ENCODE results near the gene TRIM44.

The TRIM44 gene

DNA sequence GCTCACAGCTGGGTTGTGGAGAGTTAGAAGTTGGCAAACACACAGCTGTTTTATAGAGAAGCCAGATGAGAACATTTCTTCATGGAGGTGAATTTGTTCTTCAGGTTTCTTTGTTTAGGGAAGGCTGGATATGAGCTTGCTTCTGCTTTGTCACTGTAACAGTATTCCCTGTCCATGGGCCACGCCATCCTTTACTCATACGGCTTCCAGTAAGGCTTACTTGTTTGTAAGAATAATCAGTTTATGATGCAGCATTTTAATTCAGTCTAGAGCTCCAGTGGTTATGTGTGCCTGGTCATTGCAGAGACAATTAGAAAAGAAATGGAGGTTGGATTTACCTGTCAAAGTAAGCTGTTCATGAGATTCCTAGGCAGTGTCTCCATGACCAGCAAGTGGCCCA lies 131.8 kb downstream of the TRIM44 start:
- FAIRE-seq, result no peak

DNA sequence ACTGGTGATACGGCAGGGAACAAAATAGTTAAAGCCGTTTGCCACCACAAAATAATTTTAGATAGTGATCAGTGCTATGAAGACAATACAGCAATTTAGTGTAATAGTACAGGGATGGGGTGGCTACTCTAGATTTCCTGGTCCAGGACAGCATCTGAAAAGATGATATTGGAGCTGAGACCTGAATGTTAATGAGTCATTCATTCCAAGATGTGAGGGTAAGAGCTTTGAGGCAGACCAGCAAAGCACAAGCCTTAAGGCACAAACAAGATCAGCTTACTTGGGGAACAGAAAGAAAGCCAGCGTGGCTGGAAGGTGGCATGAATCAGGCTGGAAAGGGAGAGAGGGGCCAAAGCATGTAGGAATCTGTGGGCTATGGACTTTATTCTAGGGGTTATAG lies 132.3 kb downstream of the TRIM44 start:
- no peak for FAIRE-seq

DNA sequence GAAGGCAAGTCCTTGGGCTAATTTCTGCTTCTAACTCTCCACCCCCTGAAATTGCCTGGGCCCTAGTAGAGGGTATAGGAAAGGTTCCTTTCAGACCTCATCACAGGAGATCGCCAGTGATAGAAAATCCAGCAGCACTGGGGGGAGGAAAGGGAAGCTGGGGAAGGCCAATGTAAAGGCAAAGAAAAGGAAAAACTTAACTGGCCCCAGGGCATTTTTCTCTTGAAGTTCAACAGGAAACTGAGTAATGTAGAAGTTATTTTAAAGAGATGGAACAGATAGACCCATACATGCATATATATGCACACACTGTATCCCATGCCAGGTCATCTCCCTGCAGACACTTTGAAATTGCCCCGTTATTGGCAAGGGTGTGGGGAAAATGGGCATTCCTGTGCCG lies 134.0 kb downstream of the TRIM44 start:
- no peak for FAIRE-seq

DNA sequence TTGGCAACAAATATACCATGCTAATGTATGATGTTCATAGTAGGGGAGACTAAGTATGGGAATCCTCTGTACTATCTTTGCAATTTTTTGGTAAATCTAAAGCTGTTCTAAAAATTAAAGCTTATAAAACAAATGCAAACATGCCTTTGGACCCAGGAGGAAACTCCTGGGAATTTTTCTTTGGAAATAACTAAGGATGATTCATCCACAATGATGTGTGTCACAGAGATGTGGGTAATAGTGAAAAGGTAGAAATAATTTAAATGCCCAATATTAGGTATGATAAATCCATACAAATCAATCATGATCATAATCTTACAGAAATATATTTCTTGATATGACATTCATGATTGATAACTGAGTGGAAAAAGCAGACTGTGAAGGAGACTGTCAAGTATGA lies 135.8 kb downstream of the TRIM44 start:
- no peak for FAIRE-seq

DNA sequence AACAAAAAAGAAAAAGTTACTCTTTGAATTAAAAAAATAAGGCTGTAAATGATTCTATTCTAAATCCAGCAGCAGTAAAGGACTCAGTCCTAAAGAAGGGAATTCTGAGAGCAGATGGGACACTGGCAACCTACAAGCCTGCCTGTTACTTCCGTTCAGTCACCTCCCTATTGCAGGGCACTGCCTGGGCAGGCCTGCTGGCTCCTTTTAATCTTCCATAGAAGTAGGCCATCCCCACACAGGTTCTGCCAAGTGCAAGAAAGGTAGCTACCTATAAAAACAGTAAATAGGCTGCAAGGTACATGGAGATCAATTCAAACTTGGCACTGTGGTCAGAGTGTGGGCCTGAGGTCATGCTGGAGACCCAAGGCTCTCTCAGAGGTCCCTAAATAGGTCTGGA lies 136.4 kb downstream of the TRIM44 start:
- no peak for FAIRE-seq

DNA sequence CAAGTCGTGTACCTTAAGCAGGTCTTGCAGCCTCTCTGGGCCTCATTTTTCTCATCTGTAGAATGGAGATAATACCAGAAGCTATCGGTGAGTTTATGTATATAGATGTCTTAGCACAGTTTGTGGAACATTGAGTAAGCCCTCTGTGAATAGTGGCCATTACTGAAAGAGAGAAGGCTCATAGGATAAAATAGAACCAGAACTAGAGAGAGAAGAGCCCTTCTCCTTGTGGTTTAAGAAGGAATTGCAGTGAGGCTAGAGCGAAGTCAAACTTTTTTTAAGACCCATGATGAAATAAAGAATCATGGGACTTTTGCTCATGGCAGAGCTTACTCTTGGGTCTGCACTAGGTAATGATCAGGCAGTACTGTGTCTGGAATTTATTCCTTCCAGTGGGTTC lies 137.1 kb downstream of the TRIM44 start:
- no peak for FAIRE-seq

DNA sequence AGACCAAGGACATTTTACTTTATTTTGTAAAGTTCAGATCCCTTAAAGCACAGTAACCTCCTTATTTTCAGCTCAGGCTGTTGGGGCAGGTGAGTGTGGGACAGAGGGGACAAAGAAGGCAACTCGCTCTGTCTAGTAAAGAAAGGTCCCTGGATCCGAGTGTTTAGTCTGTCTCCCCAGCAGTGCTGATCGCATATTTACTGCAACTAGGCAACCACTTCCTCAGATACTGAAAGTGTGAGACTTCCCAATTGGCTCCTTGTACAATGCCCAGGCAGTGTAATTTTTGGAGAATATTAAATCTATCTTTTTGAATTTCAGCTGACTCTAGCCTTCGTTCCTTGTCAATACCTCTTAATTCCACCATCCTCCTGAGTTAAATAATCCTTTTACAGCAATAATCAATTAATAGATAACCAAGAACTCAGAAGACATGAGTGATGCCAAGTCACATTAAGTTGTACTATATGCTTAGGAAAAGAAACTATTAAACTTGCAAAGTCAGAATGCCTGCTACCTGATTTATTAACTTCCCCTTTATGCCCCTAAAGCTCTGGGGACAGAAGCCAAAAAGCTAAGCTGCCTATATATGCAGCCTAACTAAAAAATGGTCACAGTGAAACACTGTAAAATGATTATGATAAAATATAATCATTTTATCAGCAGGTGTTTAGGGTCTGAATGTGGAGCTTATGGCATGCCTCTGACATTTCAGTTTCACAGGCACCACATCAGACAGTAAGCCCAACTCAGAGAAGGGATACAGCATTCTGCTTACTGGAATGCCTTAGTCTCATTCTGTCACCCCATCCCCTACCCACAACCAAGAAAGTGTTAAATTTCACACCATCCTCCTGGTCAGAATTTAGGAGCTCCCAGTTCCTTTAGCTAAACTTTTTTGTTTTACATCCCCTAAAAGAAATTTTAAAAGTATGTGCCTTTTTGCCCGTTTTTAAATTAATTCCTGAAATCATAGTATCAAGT lies 138.7 kb downstream of the TRIM44 start:
- no peak for FAIRE-seq

DNA sequence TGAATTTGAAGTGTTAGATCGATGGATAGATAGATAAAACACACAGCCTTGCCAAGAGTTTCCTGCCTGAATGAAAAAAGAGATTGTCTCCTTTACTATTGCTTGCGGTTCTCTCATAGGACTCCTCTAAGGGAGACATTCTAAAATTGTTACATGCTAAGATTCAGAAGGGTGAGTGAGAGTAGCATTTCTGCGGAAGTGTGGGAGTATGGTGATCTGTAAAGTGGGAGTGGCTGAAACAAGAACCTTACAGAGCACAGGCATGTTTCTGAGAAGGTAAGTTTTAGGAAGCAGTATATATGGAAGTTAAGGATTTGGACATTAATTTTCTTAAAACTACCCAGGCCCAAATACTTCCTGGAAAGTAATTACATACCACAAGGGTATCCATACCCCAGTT lies 139.6 kb downstream of the TRIM44 start:
- FAIRE-seq, result no peak

DNA sequence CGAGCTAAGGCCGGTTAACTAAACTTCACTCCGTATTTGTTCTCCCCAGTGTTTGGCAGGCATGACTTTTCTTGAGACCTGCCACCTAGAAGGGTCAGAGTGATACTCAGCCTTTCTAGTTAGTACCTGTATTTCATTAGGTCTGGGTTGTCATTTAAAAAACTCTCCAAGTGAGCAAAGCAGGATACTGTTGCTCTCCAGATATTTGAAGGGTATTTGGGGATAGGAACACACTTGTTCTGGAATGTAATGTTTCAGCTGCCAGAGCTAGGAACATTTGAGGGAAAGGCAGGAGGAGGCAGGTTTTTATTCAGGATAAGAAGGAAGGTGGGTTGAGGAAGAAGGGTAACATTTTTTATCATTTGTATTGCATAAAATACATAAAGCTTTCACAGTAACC lies 140.1 kb downstream of the TRIM44 start:
- FAIRE-seq, result no peak

DNA sequence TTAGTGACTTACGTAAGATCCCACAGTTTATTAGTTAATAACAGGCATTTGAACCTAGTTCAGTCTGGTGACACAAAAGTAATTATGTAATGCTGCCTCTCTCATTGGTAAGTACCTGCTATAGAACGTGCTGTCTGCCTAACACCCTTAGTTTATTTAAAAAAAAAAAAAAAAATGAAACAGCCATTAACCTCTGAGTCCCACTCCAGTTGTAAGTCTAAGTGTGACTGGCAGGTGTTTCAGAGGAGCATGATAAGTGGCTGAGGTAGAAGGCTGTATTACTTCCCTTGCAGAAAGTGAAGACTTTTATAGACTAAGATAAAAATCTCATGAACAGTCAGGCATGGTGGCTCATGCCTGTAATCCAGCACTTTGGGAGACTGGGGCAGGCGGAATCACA lies 140.5 kb downstream of the TRIM44 start:
- FAIRE-seq, result no peak

DNA sequence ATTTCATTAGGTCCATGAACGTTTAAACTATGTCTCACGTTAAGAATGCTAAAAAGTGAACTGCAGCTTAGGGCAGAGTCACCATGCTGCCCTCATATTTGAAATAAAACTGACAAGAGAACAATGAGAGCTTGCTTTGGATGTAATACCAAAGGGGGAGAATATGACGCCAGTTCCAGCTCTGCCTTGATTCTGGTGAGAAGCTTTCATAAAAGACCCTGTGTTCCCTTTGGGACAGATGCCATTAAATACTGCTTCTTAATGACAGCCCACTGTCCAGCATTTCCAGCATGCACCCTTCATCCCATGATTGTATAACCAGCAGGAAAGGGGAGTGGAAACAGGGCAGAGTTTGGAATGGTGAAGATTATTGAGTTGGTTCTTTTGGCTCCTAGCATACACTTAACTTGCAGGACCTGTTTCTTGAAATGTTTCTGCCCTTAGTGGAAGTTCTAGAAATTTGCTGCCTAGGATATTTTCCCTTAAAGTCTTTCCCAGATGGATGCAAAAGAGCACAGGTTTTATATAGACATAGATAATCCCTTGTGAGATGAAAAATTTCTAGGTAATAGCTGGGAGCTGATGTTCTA lies 142.0 kb downstream of the TRIM44 start:
- FAIRE-seq, result no peak

DNA sequence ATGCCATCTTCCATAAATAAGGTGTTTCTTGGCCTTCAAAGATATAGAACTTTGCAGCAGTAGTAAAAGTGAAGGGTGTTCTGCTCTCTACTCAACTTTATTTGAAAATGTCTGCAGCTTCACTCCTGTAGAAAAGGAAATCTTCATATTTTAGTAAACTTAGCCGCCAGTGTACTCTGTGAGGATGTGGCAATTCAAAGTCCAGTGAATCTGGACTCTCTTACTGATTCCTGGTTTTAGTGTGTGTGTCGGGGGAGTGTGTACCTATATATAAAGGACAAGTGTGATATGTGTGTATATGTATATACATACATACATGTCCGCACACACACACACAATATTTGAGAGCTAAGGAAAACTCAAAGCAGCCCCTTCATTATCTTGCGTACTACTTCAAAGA lies 147.0 kb downstream of the TRIM44 start:
- no peak for FAIRE-seq

DNA sequence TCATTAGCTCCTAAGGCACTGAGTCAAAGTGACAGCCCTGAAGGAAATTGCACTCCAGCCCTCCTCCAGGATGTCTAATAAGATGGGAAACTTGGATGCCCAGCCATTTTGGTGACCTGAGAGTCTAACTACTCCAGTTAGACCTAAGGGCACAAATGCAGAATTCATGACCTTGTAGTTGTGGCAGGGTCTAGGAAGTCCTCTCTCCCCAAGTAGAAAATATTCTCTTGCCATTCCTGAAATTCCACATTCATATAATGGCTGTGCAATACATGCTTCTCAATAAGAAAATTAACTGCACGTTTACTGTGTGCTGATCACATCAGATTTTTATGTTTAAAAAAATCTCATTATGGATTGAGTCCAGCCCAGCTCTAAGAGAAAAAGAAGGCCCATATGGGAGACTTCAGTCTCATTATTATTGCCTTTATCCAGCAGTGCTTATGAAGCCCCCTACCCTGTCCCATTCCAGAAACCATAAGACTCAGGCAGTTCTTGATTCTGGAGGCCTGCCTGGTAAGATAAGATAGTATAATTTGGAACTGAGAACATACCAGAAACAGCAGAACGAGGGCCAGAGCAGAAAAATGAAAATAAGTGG lies 147.6 kb downstream of the TRIM44 start:
- no peak for FAIRE-seq

DNA sequence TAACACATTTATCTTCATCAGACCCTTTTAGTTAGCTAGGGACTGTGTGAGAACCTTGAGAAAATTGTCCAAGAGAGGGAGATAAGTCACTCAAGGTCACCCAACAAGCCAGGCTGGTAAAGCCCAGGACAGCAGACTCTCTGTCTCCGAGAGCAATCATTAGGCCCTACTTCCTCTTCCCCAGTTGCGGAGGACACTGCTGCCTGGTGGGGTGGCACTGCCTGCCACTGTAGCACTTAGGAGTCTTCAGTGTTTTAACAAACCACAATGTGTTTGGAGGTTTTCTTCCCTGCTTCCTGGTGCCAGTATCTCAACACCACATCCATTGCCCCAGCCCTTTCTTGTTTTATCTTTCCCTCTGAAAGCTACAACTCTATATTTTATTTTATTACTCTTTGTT lies 149.2 kb downstream of the TRIM44 start:
- FAIRE-seq, result no peak

DNA sequence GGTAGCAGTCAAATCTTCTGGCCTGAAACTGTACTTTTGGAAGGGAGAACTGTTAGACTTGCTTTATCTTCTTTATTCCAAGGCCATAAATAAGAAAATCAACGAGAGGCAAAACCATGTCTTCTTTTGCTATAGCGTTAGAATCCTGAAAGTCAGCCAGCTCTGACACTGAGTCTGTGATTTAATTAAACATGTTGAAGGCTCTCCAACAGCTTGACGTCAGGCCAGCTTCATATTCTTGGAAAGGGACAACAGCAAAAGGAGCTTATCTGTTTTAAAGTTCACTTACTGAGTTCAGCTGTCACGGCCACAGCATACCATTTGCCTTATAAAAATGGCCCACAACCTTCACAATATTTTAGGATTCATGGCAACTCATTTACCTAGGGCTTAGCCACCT lies 150.3 kb downstream of the TRIM44 start:
- no peak for FAIRE-seq

DNA sequence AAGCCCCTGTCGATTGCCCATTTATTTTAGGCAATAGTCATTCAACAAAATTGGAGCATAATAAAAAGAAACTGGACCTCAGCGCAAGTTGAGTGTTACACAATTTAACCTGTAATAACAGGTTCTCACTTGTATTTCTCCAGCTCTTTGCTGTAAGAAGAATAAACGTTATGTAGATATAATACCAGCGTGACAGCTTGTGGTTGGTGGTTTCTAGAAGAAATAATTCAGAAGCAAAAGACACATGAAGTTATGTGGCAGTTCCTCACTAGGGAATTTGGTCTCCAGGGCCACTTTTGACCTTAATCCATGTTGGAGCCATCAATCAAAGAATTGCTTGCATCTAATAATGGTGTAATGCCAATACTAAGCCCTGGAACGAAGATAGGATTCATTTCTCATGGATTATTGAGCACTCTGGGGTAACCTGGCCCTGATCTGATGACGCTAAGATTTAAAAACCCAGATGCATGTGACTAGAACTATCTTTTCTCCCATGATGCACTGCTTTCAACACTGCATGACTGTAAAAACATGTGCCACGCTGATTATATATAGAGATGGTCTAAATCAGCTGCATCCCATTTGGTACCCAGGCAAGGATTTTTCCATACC lies 151.6 kb downstream of the TRIM44 start:
- FAIRE-seq, result no peak

DNA sequence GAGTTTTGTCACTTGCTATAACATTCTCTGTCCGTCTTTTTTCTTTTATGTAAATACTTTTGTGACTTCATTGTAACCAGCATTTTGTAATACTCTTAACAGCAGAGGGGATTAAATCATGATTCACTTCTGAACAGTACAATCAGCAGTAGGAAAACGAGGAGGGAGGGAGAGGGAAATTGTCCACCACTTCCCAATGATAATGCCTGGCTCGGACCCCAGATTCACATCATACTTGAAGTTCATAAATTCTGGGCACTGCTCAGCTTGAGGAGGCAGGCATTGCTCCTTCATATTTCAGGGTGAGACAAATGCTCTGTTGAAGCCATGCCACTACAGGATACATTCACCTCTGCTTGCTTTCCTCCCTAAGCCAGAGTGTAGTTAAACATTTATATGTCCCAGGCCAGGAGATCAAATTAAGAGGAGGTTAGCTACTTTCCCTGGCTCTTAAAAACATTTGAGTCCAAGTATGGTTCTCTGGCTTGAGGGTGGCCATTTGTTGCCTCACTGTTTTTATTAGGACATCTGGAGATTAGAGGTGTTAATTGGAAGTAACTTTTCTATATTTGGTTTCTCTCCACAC lies 152.2 kb downstream of the TRIM44 start:
- no peak for FAIRE-seq

DNA sequence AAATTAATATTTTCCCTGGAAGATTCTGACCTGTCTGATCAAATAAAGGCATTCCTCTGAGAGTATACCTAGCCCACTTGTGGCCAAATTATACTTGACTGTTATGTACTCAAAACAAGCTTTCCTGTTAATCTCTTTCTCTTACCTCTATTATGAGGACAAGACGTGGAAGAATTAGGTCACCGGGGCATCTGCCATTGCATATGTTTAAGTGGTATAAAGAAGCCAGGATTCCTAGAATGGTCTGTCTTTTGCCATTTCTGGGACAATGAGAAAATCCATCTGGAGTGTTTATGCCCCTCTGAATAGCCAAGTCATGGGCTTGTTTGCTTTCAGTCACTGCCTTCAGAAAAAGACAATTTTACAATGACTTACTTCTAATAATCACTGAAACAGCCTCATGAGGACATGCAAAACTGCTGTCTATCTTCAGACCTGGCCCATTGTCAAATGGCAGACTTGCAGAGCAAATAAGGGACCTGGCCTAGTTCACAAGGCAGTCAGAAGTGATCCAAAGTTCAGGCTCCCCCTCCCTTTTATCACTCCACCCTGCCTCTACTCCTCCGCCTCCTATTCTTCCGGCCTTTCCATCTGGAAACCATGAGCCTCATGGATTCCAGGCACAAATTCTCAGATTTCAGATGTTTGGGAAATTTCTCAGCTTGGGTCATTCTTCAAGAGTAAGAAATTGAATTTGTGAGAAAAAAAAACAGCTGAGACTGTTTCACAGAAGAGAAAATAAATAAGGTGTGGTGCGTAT lies 153.2 kb downstream of the TRIM44 start:
- no peak for FAIRE-seq

DNA sequence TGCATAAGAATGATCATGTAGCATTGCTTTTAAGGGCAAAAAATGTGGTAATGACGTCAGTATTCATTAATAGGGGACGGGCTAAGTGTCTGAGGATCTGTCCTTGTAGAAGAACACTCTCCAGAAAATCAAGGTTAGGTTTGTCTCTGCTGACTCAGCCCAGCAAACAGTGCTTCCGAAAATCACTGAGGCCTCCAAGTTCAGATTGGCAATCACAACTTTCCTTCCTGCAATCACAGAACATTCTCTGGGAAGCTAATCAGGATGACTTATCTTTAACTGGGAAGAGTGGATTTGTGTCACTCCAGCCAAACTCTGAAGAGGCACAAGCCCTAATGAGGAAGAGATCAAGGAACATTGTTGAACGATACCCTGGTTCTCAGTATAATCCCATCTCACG lies 158.0 kb downstream of the TRIM44 start:
- no peak for FAIRE-seq

DNA sequence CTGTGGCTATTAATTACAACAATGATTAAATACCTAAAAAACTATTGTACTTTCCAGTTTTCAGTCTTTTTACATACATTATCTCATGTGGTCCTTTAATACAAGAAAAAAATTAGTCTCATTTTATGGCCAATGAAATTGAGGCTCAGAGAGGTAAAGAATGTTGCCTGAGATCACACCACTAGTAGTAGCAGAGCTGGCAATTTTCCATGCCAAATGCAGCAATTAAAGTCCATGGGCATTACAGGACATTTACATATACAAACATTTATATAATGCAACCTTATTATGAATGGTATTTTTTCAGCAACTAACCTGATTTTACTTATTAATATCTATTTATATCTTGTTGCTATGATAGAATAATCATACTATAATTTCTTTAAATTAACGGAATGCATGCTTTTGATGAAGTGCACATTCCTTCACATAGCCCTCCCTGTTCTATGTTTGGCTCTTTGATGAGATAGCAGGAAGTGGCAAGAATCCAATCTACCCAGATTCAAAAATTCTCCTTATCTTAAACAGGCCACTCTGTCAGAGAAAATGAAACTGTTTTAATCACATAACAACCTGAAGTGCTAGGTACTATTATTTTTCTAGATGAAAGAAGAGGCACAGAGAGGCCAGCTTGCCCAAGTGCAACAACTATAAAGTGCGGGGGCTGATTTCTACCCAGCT lies 160.4 kb downstream of the TRIM44 start:
- peak; percentile 21 for FAIRE-seq

DNA sequence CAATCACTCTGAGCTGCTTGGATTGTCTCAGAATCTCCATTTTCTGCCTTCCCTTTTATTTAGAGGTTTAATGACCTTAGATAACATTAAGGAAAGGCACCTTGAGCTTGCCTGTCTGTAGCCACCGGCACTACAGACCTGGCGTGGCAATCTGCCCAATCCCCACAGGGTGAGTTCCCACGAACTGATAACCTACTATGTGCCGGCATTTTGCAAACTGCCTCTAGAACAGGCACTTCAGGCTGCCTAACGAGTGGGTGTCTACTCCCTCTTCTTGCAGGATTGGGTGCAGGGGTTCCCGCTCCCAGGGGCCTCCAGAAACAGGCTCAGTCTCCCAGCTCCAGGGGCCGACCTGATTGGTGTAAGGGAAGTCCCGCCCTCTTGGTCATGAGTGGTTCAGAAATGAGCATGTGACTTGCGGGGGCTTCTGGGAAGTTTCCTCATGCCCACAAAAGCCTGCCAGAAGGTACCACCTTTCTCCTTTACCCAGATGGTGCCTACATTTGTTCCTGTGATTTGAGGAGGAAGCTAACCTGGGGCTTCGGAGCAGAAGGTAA lies 161.2 kb downstream of the TRIM44 start:
- FAIRE-seq, result no peak

DNA sequence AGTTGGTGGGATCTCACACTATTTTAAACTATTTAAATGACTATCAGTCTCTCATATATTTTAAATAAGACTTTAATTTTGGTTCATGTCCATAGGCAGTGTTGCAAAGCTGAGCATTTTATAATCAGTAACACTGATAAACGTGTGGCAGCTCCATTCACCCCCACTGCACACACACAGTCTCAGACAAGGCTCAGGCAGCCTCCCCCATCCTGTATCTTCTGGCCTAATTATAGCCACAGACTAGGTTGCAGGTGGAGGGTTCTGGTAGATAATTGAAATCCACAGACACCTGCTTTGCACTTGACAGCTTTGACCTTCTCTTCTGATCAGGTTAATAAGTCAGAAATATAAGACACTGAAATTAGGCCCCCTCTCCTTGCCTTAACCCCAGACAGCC lies 162.8 kb downstream of the TRIM44 start:
- FAIRE-seq, result no peak
